Stimulated activated CD4-positive, alpha-beta T cell treated with anti-CD3 and anti-CD28 coated beads, Interleukin-2, amount 100 ng/mL, for 48 hours (primary cell): ENCODE results near the gene CAB39L.
"Not testable (repeated sequence)": the region's sequence is repeated elsewhere in the genome, so short reads cannot be mapped to it uniquely, and the experiment has no call there.

Experiments
- DNase-seq, 2 donors: peaks; one replicate each; pipeline ENCODE4 v3.0.0-alpha.2; 2020

Gene CAB39L

GRCh38 chr13:49342454-49342853 is 101.4 kb downstream of the CAB39L start:
- DNase-seq = no peak

GRCh38 chr13:49341941-49342340 is 101.9 kb downstream of the CAB39L start:
- DNase-seq = no peak

DNA sequence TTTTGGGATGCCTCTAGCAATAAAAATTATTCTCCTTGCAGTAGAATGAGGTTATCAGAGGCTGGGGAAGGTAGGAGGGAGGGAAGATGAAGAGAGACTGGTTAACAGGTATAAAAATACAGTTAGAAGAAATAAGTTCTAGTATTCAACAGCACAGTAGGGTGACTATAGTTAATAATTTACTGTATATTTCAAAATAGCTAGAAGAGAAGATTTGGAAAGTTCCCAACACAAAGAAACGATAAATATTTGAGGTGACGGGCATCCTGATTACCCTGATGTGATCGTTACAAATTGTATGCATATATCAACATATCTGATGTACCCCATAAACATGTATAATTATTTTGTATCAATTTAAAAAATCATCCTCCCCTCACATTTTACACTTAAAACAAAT is 102.3 kb downstream of the CAB39L start:
- DNase-seq = no peak

GRCh38 chr13:49340161-49340560 is 103.7 kb downstream of the CAB39L start:
- DNase-seq = no peak

- no peak for DNase-seq
These were observed 107.2 kb downstream of the CAB39L start for GRCh38 chr13:49336655-49337054.

- DNase-seq = no peak
These were observed 113.4 kb downstream of the CAB39L start for GRCh38 chr13:49330546-49330864.

GRCh38 chr13:49329831-49330545 is 113.9 kb downstream of the CAB39L start:
- DNase-seq = no peak

- DNase-seq = not testable (repeated sequence)
These were observed 116.7 kb downstream of the CAB39L start for GRCh38 chr13:49327145-49327544.

DNA sequence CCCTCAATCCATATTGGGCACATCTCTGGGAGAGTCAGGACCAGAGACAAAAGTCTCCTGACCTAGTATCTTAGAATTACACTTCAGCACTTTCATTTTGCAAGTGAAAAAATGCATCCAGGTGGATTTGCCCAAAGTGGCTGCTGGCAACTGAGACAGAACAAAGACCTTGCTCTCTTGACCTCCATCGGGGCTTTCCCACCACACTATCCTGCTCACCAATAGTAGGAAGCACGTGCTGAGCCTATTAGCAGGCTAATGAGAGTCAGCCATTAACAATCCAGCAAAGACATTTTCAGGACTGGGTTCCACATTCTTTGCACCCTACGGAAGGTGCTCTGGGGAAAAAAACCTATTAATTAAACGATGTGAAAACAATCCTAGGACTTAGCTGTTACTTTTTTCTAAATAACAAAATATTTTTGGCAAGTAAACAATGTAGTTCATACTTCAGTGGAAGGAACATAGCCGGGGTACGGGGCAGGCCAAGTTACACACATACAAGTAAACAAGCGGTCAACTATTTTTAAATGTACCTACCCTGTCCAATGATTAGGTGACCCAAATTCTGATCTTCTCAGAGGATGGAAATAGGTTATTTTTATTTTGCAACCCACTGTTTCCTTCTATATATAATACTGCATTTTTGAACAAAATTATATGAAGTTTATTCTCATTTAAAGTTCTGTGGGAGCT is 117.5 kb downstream of the CAB39L start:
- no peak for DNase-seq

- no peak for DNase-seq
These were observed 120.5 kb downstream of the CAB39L start for GRCh38 chr13:49323344-49323743.

- no peak for DNase-seq
These were observed 121.2 kb downstream of the CAB39L start for GRCh38 chr13:49322702-49323101.

DNA sequence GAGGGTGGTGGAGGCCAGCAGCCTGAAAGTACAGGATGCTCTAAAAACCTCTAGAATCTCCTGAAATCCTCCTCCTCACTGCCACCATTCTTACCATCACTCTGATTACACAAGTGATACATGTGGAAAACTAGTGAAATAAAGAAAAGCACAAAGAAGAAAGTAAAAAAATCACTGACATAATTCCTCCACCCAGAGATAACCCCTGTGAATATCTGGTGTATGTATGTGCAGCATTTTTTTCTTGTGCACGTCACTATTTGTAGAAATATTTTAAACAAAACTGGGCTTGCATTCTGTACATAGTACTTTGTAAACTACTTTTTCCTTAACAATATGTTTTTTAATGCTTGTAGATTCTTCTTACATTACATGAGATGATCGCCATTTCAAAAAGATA is 122.9 kb downstream of the CAB39L start:
- DNase-seq = no peak

DNA sequence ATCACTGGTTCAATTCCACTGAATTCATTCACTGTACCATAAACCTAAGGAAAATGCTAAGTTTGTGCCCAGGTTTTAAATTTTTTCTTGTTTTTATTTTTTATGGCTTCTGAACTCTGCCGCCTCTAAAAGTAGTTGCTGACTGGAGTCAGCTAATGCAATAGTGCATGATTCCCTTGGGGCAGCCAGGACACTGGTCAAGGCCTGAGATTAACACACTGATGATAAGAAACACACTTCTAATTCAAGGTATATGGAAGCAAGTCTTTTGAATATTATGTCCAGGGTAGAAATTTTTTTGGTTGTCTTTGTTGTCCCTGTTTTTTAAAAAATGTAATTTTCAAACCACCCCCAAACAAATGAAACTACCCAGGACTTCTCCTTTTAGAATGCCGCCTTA is 123.9 kb downstream of the CAB39L start:
- no peak for DNase-seq

- no peak for DNase-seq
These were observed 124.3 kb downstream of the CAB39L start for GRCh38 chr13:49319551-49319950.

- DNase-seq = no peak
These were observed 127.9 kb downstream of the CAB39L start for GRCh38 chr13:49315756-49316482.

DNA sequence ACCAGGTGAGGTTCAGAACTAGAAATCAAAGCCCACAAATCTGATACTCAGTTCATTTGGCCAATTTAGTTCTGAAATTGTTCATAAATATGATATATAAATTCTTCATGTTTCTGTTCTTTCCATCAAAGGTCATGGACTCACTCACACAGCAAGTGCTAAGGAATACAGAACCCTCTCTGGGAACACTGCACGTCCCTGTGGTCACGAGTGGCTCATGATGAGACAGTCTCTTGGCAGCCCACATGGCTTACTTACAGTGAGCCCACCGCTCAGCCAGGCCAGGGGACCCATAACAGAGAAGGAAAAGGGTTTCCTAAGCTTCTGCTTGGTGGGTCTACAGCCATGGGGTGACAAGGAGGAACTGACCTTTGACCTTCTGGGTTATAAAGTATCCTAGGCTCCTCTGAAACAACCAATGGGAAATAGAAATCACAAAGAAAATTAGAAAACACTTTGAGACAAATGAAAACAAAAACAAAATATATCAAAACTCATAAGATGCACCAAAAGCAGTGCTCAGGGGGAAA is 128.8 kb downstream of the CAB39L start:
- no peak for DNase-seq

DNA sequence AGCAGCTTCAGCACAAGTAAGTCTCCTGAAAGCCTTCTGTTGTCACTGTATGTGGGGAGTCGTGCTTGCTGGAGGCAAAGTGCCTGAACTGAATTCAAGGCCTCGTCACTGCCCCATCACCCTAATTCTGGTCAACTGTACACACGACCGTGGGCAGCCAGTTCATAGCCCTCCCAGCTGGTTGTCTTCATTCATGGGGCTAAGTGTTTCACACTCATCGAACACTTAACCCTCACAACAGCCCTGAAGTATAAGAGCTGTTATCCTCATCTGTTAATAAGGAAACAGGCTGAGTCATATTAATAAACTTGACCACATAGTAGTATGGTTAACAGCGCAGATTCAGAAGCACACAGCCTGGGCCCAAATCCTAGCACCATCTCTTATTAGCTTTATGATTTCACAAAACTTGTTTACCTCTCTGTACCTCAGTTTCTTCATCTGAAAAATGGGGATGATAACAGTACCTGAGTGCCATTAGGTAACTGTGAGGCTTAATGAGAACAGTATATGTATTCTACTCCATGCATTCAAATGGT is 129.5 kb downstream of the CAB39L start:
- no peak for DNase-seq

DNA sequence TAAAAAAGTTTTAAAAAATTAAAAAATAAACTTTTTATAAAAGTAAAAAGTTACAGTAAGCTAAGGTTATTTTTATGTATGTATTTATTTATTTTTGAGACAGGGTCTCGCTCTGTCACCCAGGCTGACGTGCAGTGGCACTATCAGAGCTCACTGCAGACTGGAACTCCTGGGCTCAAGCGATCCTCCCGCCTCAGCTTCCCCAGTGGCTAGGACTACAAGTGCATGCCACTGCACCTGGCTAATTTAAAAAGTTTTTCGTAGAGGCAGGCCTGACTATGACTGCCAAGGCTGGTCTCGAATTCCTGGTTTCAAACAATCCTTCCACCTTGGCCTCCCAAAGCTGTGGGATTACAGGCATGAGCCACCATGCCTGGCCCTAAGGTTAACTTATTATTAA is 132.0 kb downstream of the CAB39L start:
- DNase-seq = no peak

DNA sequence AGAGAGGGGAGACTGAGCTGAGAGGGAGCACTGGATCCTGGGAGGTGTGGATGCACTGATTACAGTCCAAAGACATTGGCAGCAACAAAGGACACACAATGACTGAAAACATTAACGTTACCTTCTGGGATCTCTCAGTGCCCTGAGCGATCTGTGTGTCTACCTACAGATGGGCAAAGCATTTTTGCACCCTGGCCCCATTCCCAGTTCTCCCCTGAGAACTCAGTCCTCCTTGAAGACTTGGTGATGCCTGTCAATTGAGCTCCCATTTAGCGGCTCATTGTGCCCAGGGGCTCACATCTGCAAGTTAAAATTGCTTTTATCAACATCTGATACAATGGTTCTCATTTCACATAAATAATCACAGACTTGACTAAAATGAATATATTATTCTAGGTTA is 133.6 kb downstream of the CAB39L start:
- DNase-seq = no peak

GRCh38 chr13:49308921-49309408 is 134.9 kb downstream of the CAB39L start:
- no peak for DNase-seq

- no peak for DNase-seq
These were observed 135.6 kb downstream of the CAB39L start for GRCh38 chr13:49308097-49308875.

DNA sequence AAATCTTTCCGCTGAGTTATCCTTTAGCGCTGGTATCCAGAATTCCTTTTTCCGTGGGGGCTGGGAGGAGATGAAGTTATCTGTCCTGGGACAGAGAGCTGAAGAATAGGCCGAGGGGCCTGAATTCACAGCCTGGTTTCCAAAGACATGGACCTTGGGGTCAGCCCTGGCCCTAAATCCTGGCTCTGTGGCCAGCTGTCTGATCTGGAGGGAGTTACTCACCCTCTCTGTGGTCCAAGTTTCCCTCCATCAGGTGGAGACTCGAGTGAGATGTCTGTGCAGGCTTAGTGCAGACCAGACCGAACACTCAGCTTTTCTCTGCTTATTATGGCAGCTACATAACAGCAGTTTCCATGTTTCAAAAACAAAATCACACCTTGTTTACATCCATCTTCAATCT is 136.5 kb downstream of the CAB39L start:
- no peak for DNase-seq
